ENCODE data around the gene UNC45B. TPM values are rescaled to one million over a fixed set of nuclear protein-coding genes. Genes with fewer than 3 reads are reported as not detected.
A peak's percentile ranks its signal among the peaks of the same experiment; 100 is the strongest.
"Not testable (repeated sequence)": the region's sequence is repeated elsewhere in the genome, so short reads cannot be mapped to it uniquely, and the experiment has no call there.

The UNC45B gene
- polyA plus RNA-seq, 3 donors from 2014 or later, result 0.41 to 1.0 TPM; not detected in 1

DNA sequence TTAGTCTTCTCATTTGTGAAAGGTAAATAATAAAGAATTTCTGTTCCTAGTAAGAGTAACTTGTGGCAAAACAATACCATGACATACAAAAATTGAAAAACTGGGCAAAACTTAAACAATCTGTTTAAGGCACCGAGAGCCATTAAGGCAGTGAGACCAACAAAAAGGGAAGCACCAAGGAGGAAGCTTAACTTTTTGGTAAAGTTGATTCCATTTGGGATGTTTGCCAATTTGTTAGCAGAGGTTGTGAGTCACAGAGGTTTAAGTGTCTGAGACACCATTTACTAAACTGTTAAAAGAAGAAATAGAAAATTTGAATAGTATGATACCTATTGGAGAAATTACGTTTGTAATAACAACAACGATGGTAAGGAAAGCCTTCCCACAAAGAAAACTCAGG lies 41.7 kb downstream of the UNC45B start:
- Mint-ChIP-seq H3K4me3 (no peak overlapping the region), H3K36me3 (peaks cover 0 to 7% (median 0%) of the 10 kb centered on the region in 3 donors), H3K27me3 (ENCODE audit: low read depth in 3 of 3) (peaks cover 0 to 2% (median 0%) of the 10 kb centered on the region in 3 donors), H3K4me1 (peaks cover 26 to 39% of the 10 kb centered on the region in 2 donors), H3K9me3 (no peaks in the 10 kb centered on the region), H3K27ac (no peak overlapping the region)
- no peak for DNase-seq

DNA sequence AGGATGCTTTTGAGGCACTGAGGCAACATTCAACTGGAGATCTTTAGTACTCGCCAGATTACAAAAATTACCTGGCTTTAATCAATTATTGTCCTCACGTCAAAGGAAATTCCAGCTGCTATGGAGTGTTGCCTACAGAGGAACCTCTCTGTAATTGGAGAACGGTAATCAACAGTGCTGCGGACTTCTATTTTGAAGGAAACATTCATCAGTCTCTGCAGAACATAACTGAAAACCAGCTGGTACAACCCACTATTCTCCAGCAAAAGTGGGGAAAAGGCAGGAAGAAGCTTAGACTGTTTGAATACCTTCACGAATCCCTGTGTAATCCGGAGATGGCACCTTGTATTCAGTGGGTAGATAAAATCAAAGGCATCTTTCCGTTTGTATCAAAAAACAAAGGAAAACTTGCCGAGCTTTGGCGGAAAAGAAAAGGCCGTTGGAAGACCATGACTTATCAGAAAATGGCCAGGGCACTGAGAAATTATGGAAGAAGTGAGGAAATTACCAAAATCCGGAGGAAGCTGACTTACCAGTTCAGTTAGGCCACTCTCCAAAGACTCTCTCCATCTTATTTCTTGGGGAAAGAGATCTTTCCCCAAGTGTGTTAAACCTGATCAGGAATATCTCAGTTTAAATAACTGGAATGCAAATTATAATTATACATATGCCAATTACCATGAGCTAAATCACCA lies 43.5 kb downstream of the UNC45B start:
- Mint-ChIP-seq H3K27ac (no peak overlapping the region), H3K27me3 (ENCODE audit: low read depth in 3 of 3) (peaks cover 0 to 5% (median 0%) of the 10 kb centered on the region in 3 donors), H3K4me3 (no peak overlapping the region), H3K36me3 (no peaks in the 10 kb centered on the region), H3K9me3 (no peaks in the 10 kb centered on the region), H3K4me1 (peaks cover 10 to 24% of the 10 kb centered on the region in 2 donors)
- DNase-seq, result no peak

DNA sequence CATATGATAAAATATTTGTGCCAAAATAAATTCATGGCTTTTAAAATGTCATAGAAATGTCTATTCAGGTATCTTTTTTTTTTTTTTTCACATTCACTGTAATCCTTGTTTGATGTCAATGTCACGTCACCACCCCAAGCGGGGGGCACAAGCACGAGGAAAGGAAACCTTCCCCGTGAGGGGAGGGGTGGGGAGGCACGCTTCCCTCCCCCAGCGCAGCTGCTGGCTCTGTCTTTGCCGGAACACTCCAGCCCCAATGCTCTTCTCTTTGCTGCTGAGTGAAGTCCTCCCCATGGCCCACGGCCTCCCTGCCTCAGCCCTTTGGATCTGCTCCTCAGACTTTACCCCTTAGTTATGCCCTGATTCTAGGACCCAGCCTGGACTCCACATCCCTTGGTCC lies 45.1 kb downstream of the UNC45B start:
- Mint-ChIP-seq H3K4me3 (no peak overlapping the region), H3K9me3 (no peaks in the 10 kb centered on the region), H3K27ac (no peak overlapping the region), H3K4me1 (peaks cover 8 to 18% of the 10 kb centered on the region in 2 donors), H3K36me3 (peaks cover 0 to 4% (median 0%) of the 10 kb centered on the region in 3 donors), H3K27me3 (ENCODE audit: low read depth in 3 of 3) (peaks cover 0 to 5% (median 0%) of the 10 kb centered on the region in 3 donors)
- DNase-seq, result no peak

DNA sequence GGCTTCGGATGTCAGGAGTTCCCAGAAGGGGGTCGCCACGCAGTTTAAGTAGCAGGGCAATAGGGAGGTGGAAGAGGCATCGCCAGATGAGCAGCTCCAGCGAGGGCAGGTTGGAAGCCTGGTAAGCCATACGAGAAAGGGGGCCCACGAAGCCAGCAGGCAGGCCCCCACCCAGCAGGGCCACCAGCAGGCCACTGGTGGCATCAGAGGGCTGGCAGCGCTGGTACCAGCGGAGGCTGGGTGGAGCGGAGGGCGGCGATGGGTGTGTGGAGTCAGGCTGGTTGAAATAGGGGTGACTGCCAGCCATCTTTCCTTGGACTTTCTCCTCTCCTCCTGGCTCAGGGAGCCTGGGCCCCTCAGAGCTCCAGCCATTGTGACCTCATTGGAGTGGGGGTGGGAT lies 46.4 kb downstream of the UNC45B start, which contains the start of gene SLC35G3:
Gene SLC35G3, minus strand, starts transcription at position 393 of the 400 bp plus-strand sequence. Its CDS starts 86 bp downstream, at position 307.
- not testable (repeated sequence) for DNase-seq; H3K27me3 Mint-ChIP-seq (ENCODE audit: low read depth in 3 of 3); H3K4me3 Mint-ChIP-seq; H3K36me3 Mint-ChIP-seq; H3K4me1 Mint-ChIP-seq; H3K9me3 Mint-ChIP-seq
- H3K27ac Mint-ChIP-seq, result peak within 1 kb of the TSS in 1 of 6 donors; percentile 9

DNA sequence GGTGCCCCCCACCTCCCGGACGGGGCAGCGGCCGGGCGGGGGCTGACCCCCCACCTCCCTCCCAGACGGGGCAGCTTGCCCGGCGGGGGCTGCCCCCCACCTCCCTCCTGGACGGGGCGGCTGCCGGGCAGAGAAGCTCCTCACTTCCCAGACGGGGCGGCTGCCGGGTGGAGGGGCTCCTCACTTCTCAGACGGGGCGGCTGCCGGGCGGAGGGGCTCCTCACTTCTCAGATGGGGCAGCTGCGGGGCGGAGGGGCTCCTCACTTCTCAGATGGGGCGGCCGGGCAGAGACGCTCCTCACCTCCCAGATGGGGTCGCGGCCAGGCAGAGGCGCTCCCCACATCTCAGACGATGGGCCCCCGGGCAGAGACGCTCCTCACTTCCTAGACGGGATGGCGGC lies 47.4 kb downstream of the UNC45B start:
- not testable (repeated sequence) for H3K4me3 Mint-ChIP-seq; H3K4me1 Mint-ChIP-seq; DNase-seq; H3K27me3 Mint-ChIP-seq (ENCODE audit: low read depth in 3 of 3); H3K27ac Mint-ChIP-seq; H3K36me3 Mint-ChIP-seq
- peaks cover 0 to 11% (median 4%) of the 10 kb centered on the region in 6 donors for H3K9me3 Mint-ChIP-seq

DNA sequence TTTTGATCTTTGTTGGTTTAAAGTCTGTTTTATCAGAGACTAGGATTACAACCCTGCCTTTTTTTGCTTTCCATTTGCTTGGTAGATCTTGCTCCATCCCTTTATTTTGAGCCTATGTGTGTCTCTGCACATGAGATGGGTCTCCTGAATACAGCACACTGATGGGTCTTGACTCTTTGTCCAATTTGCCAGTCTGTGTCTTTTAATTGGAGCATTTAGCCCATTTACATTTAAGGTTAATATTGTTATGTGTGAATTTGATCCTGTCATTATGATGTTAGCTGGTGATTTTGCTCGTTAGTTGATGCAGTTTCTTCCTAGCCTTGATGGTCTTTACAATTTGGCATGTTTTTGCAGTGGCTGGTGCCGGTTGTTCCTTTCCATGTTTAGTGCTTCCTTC lies 55.0 kb downstream of the UNC45B start:
- Mint-ChIP-seq H3K9me3 (peaks cover 3 to 19% (median 10%) of the 10 kb centered on the region in 6 donors), H3K27ac (peak overlapping the region in 1 of 6 donors; percentile 75), H3K36me3 (peaks cover 5 to 21% (median 10%) of the 10 kb centered on the region in 3 donors), H3K4me1 (peaks cover 12 to 16% of the 10 kb centered on the region in 2 donors)
- DNase-seq; H3K27me3 Mint-ChIP-seq (ENCODE audit: low read depth in 3 of 3); H3K4me3 Mint-ChIP-seq: not testable (repeated sequence)

DNA sequence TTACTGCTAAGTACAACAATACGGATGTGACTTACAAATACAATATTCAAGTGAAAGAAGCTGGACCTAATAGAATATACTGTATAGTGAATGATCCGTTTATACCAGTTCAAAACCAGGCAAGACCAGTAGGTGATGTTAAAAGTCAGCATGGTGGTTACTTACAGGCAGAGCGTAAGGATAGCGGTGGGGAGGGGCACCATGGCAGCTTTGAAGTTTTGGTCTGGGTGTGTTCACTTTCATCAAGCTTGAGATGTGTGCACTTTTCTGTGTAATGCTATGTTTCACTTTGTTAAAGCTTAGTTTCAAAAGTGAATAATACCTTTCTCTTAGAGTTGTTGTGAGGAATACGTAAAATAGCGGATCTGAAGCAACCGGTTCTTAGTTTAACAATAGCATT lies 63.1 kb downstream of the UNC45B start:
- Mint-ChIP-seq H3K4me3 (no peak overlapping the region), H3K9me3 (no peaks in the 10 kb centered on the region), H3K4me1 (peaks cover 47 to 52% of the 10 kb centered on the region in 2 donors), H3K27me3 (ENCODE audit: low read depth in 3 of 3) (peaks cover 0 to 4% (median 0%) of the 10 kb centered on the region in 3 donors), H3K27ac (no peak overlapping the region), H3K36me3 (peaks cover 0 to 10% (median 0%) of the 10 kb centered on the region in 3 donors)
- DNase-seq, result no peak

DNA sequence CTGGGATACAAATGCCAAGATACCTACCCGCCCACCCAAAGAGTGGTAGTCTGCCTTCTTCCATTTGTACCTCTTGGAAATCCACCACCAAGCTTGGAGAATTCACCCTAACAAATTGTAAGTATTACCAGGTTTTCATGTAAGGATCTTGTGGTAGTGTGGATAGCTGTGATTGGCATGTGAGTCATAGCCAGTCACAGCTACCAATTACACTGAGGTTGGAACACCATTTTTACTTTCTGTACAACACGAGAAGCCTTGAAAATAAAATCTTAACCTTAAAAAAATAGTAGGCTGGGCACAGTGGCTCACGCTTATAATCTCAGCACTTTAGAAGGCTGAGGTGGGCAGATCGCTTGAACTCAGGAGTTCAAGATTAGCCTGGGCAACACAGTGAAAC lies 65.1 kb downstream of the UNC45B start:
- H3K4me1 Mint-ChIP-seq, result peaks cover 61 to 69% of the 10 kb centered on the region in 2 donors
- H3K4me3 Mint-ChIP-seq, result peak overlapping the region; percentile 70 to 88 (median 77)
- H3K27me3 Mint-ChIP-seq (ENCODE audit: low read depth in 3 of 3), result peaks cover 0 to 4% (median 0%) of the 10 kb centered on the region in 3 donors
- H3K27ac Mint-ChIP-seq, result peak overlapping the region; percentile 90 to 95 (median 93)
- H3K9me3 Mint-ChIP-seq, result no peaks in the 10 kb centered on the region
- DNase-seq, result peak in 2 of 3 donors; percentile 13 to 17
- peaks cover 0 to 4% (median 0%) of the 10 kb centered on the region in 3 donors for H3K36me3 Mint-ChIP-seq

DNA sequence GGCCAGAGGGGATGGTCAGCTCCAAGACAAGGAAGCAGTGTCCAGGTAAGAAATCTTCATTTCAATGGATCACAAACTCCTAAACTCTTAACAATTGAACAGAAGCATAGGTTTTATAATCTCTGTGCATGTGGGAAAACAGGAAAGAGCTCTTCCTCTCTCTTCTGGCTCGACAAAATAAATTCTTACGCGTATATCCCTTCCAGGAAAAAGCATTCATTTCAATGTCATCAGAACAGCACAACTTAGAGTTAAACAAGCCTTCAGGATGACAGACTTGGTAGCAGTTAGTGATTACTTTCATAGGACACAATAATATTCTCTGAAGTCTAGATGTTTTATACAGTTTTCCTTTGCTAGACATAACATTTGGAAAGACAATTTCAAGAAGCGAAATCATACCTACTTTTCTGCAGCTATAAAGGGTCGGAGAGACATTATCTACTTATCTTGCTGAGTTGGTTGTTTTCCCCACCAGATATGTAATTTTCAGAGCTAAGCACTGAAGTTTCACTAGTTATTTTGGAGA lies 65.9 kb downstream of the UNC45B start:
- Mint-ChIP-seq H3K4me3 (peak overlapping the region; percentile 70 to 88 (median 77)), H3K27ac (peak overlapping the region; percentile 90 to 95 (median 93)), H3K36me3 (peaks cover 0 to 4% (median 0%) of the 10 kb centered on the region in 3 donors), H3K4me1 (peaks cover 68 to 75% of the 10 kb centered on the region in 2 donors), H3K9me3 (no peaks in the 10 kb centered on the region), H3K27me3 (ENCODE audit: low read depth in 3 of 3) (peaks cover 0 to 7% (median 3%) of the 10 kb centered on the region in 3 donors)
- DNase-seq, result no peak

DNA sequence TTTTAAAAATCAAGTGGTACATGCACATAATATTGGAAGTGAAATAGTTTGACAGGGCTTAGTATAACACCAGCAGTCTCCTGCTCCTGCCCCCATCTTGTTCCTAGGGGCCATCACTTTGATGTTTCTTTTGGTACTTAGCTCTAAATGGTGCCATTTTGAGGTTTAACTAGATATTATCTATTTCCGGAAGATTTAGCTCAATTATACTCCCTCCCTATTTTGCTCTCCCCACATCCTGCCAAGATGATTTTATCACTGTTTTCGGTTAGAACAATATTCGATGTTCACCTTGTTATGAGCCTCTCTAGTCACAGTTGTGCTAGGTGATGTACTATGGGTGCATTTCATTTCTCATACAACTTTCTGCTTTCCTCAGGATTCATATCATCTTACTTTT lies 66.6 kb downstream of the UNC45B start:
- H3K36me3 Mint-ChIP-seq, result peaks cover 0 to 4% (median 0%) of the 10 kb centered on the region in 3 donors
- H3K9me3 Mint-ChIP-seq, result no peaks in the 10 kb centered on the region
- H3K4me3 Mint-ChIP-seq, result peak overlapping the region; percentile 70 to 88 (median 77)
- H3K4me1 Mint-ChIP-seq, result peaks cover 75 to 82% of the 10 kb centered on the region in 2 donors
- DNase-seq, result peak; percentile 83 to 87 (median 86)
- peaks cover 0 to 7% (median 3%) of the 10 kb centered on the region in 3 donors for H3K27me3 Mint-ChIP-seq (ENCODE audit: low read depth in 3 of 3)
- H3K27ac Mint-ChIP-seq, result peak overlapping the region; percentile 90 to 95 (median 93)

DNA sequence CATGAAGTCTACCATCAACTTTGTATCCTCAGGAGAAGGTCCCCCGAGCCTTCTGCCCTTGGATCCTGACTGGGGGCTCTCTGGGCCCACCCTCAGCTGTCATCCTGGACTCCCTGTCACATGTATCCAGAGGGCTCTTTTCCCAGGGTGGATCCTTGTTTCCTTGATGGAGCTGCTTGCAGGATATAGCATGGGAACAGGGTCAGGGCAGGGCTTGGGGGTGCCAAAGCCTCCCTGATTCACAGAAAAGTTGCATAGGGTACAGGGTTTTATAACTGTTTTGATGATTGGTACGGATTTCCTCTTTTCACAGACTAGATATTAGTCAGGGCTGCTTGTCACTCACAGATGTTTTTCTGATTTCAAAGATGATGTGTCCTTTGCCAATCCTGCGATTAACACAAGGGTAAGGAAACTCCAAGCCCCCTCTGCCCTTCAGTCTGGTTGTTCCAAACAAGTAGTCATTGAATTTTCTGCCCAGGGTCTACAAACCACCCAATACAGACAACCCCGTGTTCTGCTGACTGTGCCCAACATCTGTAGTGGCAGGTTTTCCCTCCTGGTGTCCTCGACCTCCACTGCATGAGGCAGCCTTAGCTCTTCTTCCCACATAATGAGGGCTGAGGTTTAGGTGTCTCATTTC lies 67.1 kb downstream of the UNC45B start:
- DNase-seq, result peak; percentile 17 to 29 (median 19)

DNA sequence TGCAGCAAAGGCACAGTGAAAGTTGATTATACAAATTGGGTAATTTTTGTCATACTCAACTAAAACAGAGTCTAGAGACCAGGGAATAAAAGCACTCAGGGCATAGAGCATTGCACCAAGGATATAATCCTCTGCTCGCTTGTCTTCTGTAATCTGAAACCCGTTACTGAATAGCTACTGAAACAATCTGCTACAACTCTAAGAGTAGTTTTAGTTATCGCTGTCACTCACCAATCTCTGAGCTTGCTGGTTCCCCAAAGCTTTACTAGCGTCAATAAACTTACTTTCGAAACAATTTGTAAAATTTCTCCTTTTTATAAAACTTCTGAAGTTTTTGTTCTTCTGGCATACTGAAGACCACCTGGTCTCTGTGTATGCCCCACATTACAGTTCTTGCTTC lies 69.5 kb downstream of the UNC45B start:
- Mint-ChIP-seq H3K27ac (peak overlapping the region; percentile 90 to 95 (median 92)), H3K27me3 (ENCODE audit: low read depth in 3 of 3) (peaks cover 0 to 5% (median 3%) of the 10 kb centered on the region in 3 donors), H3K4me3 (peak overlapping the region in 3 of 5 donors; percentile 34 to 65 (median 35)), H3K36me3 (no peaks in the 10 kb centered on the region), H3K9me3 (no peaks in the 10 kb centered on the region), H3K4me1 (peaks cover 70 to 84% of the 10 kb centered on the region in 2 donors)
- DNase-seq, result no peak

More for the DNA sequence above, 67.1 kb downstream of the UNC45B start:
- H3K27me3 Mint-ChIP-seq (ENCODE audit: low read depth in 3 of 3), result peaks cover 0 to 6% (median 3%) of the 10 kb centered on the region in 3 donors
- H3K27ac Mint-ChIP-seq, result peak overlapping the region; percentile 90 to 95 (median 93)
- H3K4me3 Mint-ChIP-seq, result peak overlapping the region; percentile 70 to 88 (median 77)
- H3K9me3 Mint-ChIP-seq, result no peaks in the 10 kb centered on the region
- H3K4me1 Mint-ChIP-seq, result peaks cover 80 to 87% of the 10 kb centered on the region in 2 donors
- peaks cover 0 to 4% (median 0%) of the 10 kb centered on the region in 3 donors for H3K36me3 Mint-ChIP-seq

DNA sequence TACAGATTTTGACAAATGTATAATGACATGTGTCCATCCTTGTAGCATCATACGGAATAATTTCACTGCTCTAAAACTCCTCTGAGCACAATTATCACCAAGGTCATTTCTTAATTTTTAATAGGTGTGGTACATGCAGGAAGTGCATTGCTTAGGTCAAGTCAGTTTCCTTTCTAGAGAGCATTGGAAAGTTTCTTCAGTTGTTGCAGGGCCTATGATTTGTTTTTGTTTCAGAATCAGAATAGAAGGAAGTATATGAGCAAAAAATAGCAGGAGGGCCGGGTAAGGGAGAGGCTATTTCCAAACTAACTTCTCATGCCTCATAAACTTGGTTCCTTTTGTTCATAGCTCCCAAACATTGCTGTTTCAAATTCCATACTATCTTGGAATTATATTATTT lies 71.3 kb downstream of the UNC45B start:
- DNase-seq, result peak in 1 of 3 donors; percentile 20
- Mint-ChIP-seq H3K36me3 (peaks cover 0 to 7% (median 6%) of the 10 kb centered on the region in 3 donors), H3K4me1 (peaks cover 52 to 66% of the 10 kb centered on the region in 2 donors), H3K27me3 (ENCODE audit: low read depth in 3 of 3) (peaks cover 0 to 3% (median 3%) of the 10 kb centered on the region in 3 donors), H3K9me3 (peaks cover 0 to 4% (median 0%) of the 10 kb centered on the region in 6 donors), H3K27ac (peak overlapping the region; percentile 76 to 94 (median 86)), H3K4me3 (peak overlapping the region; percentile 60 to 71 (median 69))
